Liver (tissue), 9 donors: ENCODE results near the gene GFPT2. TPM values are rescaled to one million over a fixed set of nuclear protein-coding genes. Genes with fewer than 3 reads are reported as not detected.

Source experiments
- DNase-seq: peaks from one replicate; pipeline ENCODE4 v3.0.0-alpha.2; 2017; ENCODE audit warnings: low spot score
- H3K27ac ChIP-seq, 2 donors: one replicate each; pipeline ENCODE4 v1.7.0; 2013; ENCODE audit warnings: inconsistent platforms in 2 of 2, low read length in 2 of 2, control low read depth in 1 of 2, low read depth in 1 of 2, mild to moderate bottlenecking in 1 of 2
- H3K27me3 ChIP-seq, 4 donors: one replicate each; pipeline versions ENCODE4 v1.6.1 to v1.7.0; 2013; ENCODE audit warnings: low read length in 3 of 4, inconsistent platforms in 1 of 4, mild to moderate bottlenecking in 1 of 4, moderate library complexity in 1 of 4; ENCODE audit not compliant: control insufficient read depth in 4 of 4, insufficient read depth in 4 of 4
- H3K36me3 ChIP-seq, 4 donors: one replicate each; pipeline versions ENCODE4 v1.6.1 to v1.7.0; 2013; ENCODE audit warnings: low read length in 3 of 4, mild to moderate bottlenecking in 3 of 4, low read depth in 1 of 4, moderate library complexity in 1 of 4; ENCODE audit not compliant: control insufficient read depth in 4 of 4, insufficient read depth in 3 of 4
- H3K4me1 ChIP-seq, 4 donors: one replicate each; pipeline versions ENCODE4 v1.6.1 to v1.7.0; 2013; ENCODE audit warnings: low read length in 3 of 4, mild to moderate bottlenecking in 3 of 4, moderate library complexity in 1 of 4; ENCODE audit not compliant: control insufficient read depth in 4 of 4, insufficient read depth in 4 of 4
- H3K4me3 ChIP-seq, 3 donors: one replicate each; pipeline versions ENCODE4 v1.6.1 to v1.7.0; 2013; ENCODE audit warnings: low read length in 3 of 3, control low read depth in 1 of 3, low read depth in 1 of 3, mild to moderate bottlenecking in 1 of 3
- H3K9ac ChIP-seq, 2 donors: one replicate each; pipeline ENCODE4 v1.7.0; 2013; ENCODE audit warnings: low read length in 2 of 2, mild to moderate bottlenecking in 2 of 2, moderate library complexity in 2 of 2, control low read depth in 1 of 2, low read depth in 1 of 2
- H3K9me3 ChIP-seq, 4 donors: one replicate each; pipeline versions ENCODE4 v1.6.1 to v1.7.0; 2013; ENCODE audit warnings: low read length in 3 of 4; ENCODE audit not compliant: control insufficient read depth in 4 of 4
- ATF3 ChIP-seq: IDR thresholded peaks from 2 replicates; pipeline ENCODE4 v1.6.1; 2016; ENCODE audit warnings: antibody characterized with exemption
- CTCF ChIP-seq: fragments of 150-350 bp; IDR thresholded peaks from 2 replicates; pipeline ENCODE4 v1.5.1; 2017; ENCODE audit warnings: improper control_type of control experiment, low read depth, low read length; ENCODE audit not compliant: missing input control
- EGR1 ChIP-seq, 2 donors: IDR thresholded peaks; 2 replicates each; pipeline ENCODE4 v1.6.1; 2016 to 2018; ENCODE audit warnings: antibody characterized with exemption in 2 of 2, low read depth in 2 of 2
- FOXA1 ChIP-seq: IDR thresholded peaks from 2 replicates; pipeline ENCODE4 v1.6.1; 2016; ENCODE audit warnings: antibody characterized with exemption
- FOXA2 ChIP-seq: IDR thresholded peaks from 2 replicates; pipeline ENCODE4 v1.6.1; 2016; ENCODE audit warnings: antibody characterized with exemption
- GABPA ChIP-seq, 2 donors: IDR thresholded peaks in 1 of 2; conservative IDR thresholded peaks in 1 of 2; 2 replicates each; pipeline ENCODE4 v1.6.1; 2016; ENCODE audit warnings: antibody characterized with exemption in 2 of 2, mild to moderate bottlenecking in 1 of 2, moderate library complexity in 1 of 2
- HNF4A ChIP-seq, 2 donors: conservative IDR thresholded peaks; 2 replicates each; pipeline ENCODE4 v1.6.1; 2016; ENCODE audit warnings: antibody characterized with exemption in 2 of 2, mild to moderate bottlenecking in 2 of 2
- HNF4G ChIP-seq: IDR thresholded peaks from 2 replicates; pipeline ENCODE4 v1.6.1; 2016; ENCODE audit warnings: antibody characterized with exemption
- JUND ChIP-seq, 2 donors: IDR thresholded peaks; 2 replicates each; pipeline ENCODE4 v1.6.1; 2016; ENCODE audit warnings: antibody characterized with exemption in 2 of 2
- MAX ChIP-seq: IDR thresholded peaks from 2 replicates; pipeline ENCODE4 v1.6.1; 2016; ENCODE audit warnings: antibody characterized with exemption
- NR2F2 ChIP-seq: IDR thresholded peaks from 2 replicates; pipeline ENCODE4 v1.6.1; 2016; ENCODE audit warnings: antibody characterized with exemption
- RAD21 ChIP-seq, 2 donors: IDR thresholded peaks; 2 replicates each; pipeline ENCODE4 v1.6.1; 2016; ENCODE audit warnings: antibody characterized with exemption in 2 of 2, mild to moderate bottlenecking in 2 of 2
- REST ChIP-seq: IDR thresholded peaks from 2 replicates; pipeline ENCODE4 v1.6.1; 2016; ENCODE audit warnings: antibody characterized with exemption, mild to moderate bottlenecking
- RXRA ChIP-seq, 2 donors: IDR thresholded peaks; 2 replicates each; pipeline ENCODE4 v1.6.1; 2017 to 2018; ENCODE audit warnings: antibody characterized with exemption in 2 of 2, mild to moderate bottlenecking in 1 of 2
- SP1 ChIP-seq: IDR thresholded peaks from 2 replicates; pipeline ENCODE4 v1.6.1; 2018; ENCODE audit warnings: antibody characterized with exemption, mild to moderate bottlenecking
- TAF1 ChIP-seq: conservative IDR thresholded peaks from 2 replicates; pipeline ENCODE4 v1.6.1; 2016; ENCODE audit warnings: antibody characterized with exemption, mild to moderate bottlenecking
- YY1 ChIP-seq: IDR thresholded peaks from 2 replicates; pipeline ENCODE4 v1.6.1; 2016; ENCODE audit warnings: antibody characterized with exemption, mild to moderate bottlenecking
- ZBTB33 ChIP-seq: IDR thresholded peaks from 2 replicates; pipeline ENCODE4 v1.6.1; 2016; ENCODE audit warnings: antibody characterized with exemption
- WGBS: extraction: QIAGEN DNeasy Blood & Tissue Kit; methylation state at CpG from one replicate; pipeline ENCODE4 v1.1.7; 2013; 5-methylcytosine and 5-hydroxymethylcytosine counted together
- polyA plus RNA-seq, 2 donors: library from polyadenylated mRNA; stranded (reverse) in 1 of 2; unstranded in 1 of 2; fragments of 200-250 nt in 1 of 2; fragments of >200 nt in 1 of 2; fragmentation: Nextera tagmentation in 1 of 2; extraction: Ambion mirVana in 1 of 2; gene quantifications; one replicate each; pipeline versions ENCODE4 v1.2.1 to v1.2.3, GENCODE V29; 2013 to 2015
- total RNA-seq, 2 donors: library from RNA; depleted of rRNA; stranded (reverse); fragments of >200 nt; gene quantifications; one replicate each; pipeline ENCODE4 v1.2.3, GENCODE V29; 2014
- donor health status: healthy.
- donor health status: healthy.
- donor health status: healthy.
- donor health status: healthy.
- donor health status: healthy.

GFPT2 gene
- total and polyA plus RNA-seq, 4 donors = 0.32 to 1.8 (median 0.54) TPM

- Histone ChIP-seq H3K27ac (no peak overlapping the region), H3K9me3 (no peaks in the 10 kb centered on the region), H3K27me3 (no peaks in the 10 kb centered on the region), H3K9ac (no peak overlapping the region), H3K4me3 (no peak overlapping the region), H3K4me1 (peaks cover 11 to 25% (median 18%) of the 10 kb centered on the region in 4 donors), H3K36me3 (no peaks in the 10 kb centered on the region)
- TF ChIP-seq RAD21 (IDR thresholded peaks at IDR 0.05) = no peak
- WGBS = 87% methylated on average over 7 of the region's 7 CpGs
- no peak for DNase-seq
Measured at GRCh38 chr5:180294411-180294810, 58.7 kb downstream of the GFPT2 start.

GRCh38 chr5:180291943-180292831 is 60.9 kb downstream of the GFPT2 start, which contains the start of gene MAPK9:
MAPK9 (minus strand) TSS chr5:180292083; CDS start chr5:180280561, 11,522 bp downstream.
- DNase-seq = peak; percentile 87
- TF ChIP-seq SP1 = peak; percentile 56
- no peak for TF ChIP-seq EGR1 (IDR thresholded peaks at IDR 0.05; ENCODE audit: low read depth in 2 of 2)
- WGBS = under 1% methylated on average over 122 of the region's 122 CpGs
- H3K27ac ChIP-seq = peak within 1 kb of the TSS; percentile 80 to 84
- H3K36me3 ChIP-seq = no peaks in the 10 kb centered on the region
- peak within 1 kb of the TSS in 1 of 2 donors; percentile 46 for H3K9ac ChIP-seq
- H3K4me1 ChIP-seq = peaks cover 11 to 25% (median 19%) of the 10 kb centered on the region in 4 donors
- H3K4me3 ChIP-seq = peak within 1 kb of the TSS; percentile 74 to 94 (median 75)
- H3K27me3 ChIP-seq = no peaks in the 10 kb centered on the region
- no peaks in the 10 kb centered on the region for H3K9me3 ChIP-seq

- Histone ChIP-seq H3K27me3 (no peaks in the 10 kb centered on the region), H3K4me3 (peak overlapping the region; percentile 66 to 94 (median 75)), H3K9me3 (no peaks in the 10 kb centered on the region), H3K36me3 (no peaks in the 10 kb centered on the region), H3K27ac (peak overlapping the region in 1 of 2 donors; percentile 10), H3K9ac (peak overlapping the region in 1 of 2 donors; percentile 39), H3K4me1 (peaks cover 11 to 25% (median 19%) of the 10 kb centered on the region in 4 donors)
- no peak for TF ChIP-seq TAF1
- TF ChIP-seq MAX = no peak
- TF ChIP-seq JUND (IDR thresholded peaks at IDR 0.05) = no peak
- TF ChIP-seq NR2F2 = no peak
- no peak for TF ChIP-seq ATF3
- TF ChIP-seq GABPA (IDR thresholded peaks at IDR 0.05 in 1 of 2, conservative IDR thresholded peaks at IDR 0.05 in 1 of 2) = no peak
- no peak for TF ChIP-seq RAD21 (IDR thresholded peaks at IDR 0.05)
- TF ChIP-seq HNF4G = no peak
- TF ChIP-seq FOXA1 = no peak
- TF ChIP-seq HNF4A (conservative IDR thresholded peaks at IDR 0.05) = no peak
- TF ChIP-seq EGR1 (IDR thresholded peaks at IDR 0.05; ENCODE audit: low read depth in 2 of 2) = no peak
- TF ChIP-seq RXRA (IDR thresholded peaks at IDR 0.05) = no peak
- TF ChIP-seq SP1 = no peak
- TF ChIP-seq REST = no peak
- no peak for TF ChIP-seq FOXA2
- TF ChIP-seq ZBTB33 = no peak
- TF ChIP-seq CTCF = no peak
- no peak for TF ChIP-seq YY1
- WGBS = 2% methylated on average over 67 of the region's 68 CpGs
- DNase-seq = no peak
Measured at GRCh38 chr5:180291234-180291940, 61.7 kb downstream of the GFPT2 start.
